ENCODE results near the gene FAM43A.

- no peak for TF ChIP-seq CTCF (IDR thresholded peaks at IDR 0.05)
- TF ChIP-seq POLR2A (IDR thresholded peaks at IDR 0.05): no peak
Measured at GRCh38 chr3:194680888-194681615, 4.6 kb upstream of the FAM43A start.

All from testis (tissue), 2 donors.